Memory B cell (primary cell): ENCODE measurements around the gene SHD.

Source experiments
- ATAC-seq: fragments of 150-1000 bp; cut with Tn5 transposase; 2 replicates; pipeline ENCODE4 v1.10.0; 2021; ENCODE audit warnings: low read depth, mild to moderate bottlenecking, moderate library complexity
- DNase-seq, 2 donors: peaks; one replicate each; pipeline ENCODE4 v3.0.0; 2022; ENCODE audit warnings: low spot score in 2 of 2
- H3K27ac Mint-ChIP-seq: one replicate; pipeline ENCODE4 v1.8.0; 2022; ENCODE audit warnings: mild to moderate bottlenecking, moderate library complexity, mixed read lengths
- H3K27me3 Mint-ChIP-seq: one replicate; pipeline ENCODE4 v1.8.0; 2022; ENCODE audit warnings: mixed read lengths
- H3K36me3 Mint-ChIP-seq: one replicate; pipeline ENCODE4 v1.8.0; 2022; ENCODE audit warnings: mild to moderate bottlenecking, mixed read lengths
- H3K4me1 Mint-ChIP-seq: one replicate; pipeline ENCODE4 v1.8.0; 2022; ENCODE audit warnings: mixed read lengths
- H3K4me3 Mint-ChIP-seq: one replicate; pipeline ENCODE4 v1.8.0; 2022; ENCODE audit warnings: mild to moderate bottlenecking, moderate library complexity, mixed read lengths
- H3K9me3 Mint-ChIP-seq: one replicate; pipeline ENCODE4 v1.8.0; 2022; ENCODE audit warnings: mixed read lengths

Gene SHD

GRCh38 chr19:4297901-4298809 is 19.1 kb downstream of the SHD start:
- H3K4me3 Mint-ChIP-seq: no peak overlapping the region
- ATAC-seq: no peak
- H3K36me3 Mint-ChIP-seq: peaks cover 4% of the 10 kb centered on the region
- H3K9me3 Mint-ChIP-seq: peaks cover 2% of the 10 kb centered on the region
- no peak for DNase-seq
- H3K4me1 Mint-ChIP-seq: no peaks in the 10 kb centered on the region
- H3K27ac Mint-ChIP-seq: no peak overlapping the region
- H3K27me3 Mint-ChIP-seq: peaks cover 12% of the 10 kb centered on the region

DNA sequence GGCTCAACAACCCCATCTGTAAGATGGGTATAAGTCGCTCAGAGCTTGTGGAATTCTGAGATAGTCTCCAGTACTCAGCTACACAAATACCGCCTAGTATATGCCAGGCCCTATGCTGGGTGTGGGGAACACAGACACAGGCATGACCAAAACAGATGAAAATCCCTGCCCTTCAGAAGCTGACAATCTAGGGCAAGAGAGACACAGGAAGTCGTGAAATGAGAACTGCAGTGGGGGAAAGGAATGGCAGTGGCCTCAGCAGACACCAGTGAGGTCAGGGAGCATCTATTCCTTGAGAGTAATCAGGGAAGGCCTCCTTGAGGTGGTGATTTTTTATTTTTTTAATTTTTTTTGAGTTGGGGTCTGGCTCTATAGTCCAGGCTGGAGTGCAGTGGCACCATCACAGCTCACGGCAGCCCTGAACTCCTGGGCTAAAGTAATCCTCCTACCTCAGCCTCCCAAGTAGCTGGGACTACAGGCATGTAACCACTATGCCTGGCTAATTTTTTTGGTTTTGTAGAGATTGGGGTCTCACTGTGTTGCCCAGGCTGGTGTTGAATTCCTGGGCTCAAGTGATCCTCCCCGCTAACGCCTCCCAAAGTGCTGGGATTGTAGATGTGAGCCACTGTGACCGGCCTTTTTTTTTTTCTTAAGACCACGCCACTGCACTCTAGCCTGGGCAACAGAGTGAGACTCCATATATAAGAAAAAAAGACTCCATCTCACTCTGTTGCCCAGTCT is 19.9 kb downstream of the SHD start:
- ATAC-seq (no peak), DNase-seq (no peak)
- no peaks in the 10 kb centered on the region for H3K4me1 Mint-ChIP-seq
- H3K4me3 Mint-ChIP-seq: no peak overlapping the region
- peaks cover 4% of the 10 kb centered on the region for H3K36me3 Mint-ChIP-seq
- no peak overlapping the region for H3K27ac Mint-ChIP-seq
- peaks cover 12% of the 10 kb centered on the region for H3K27me3 Mint-ChIP-seq
- H3K9me3 Mint-ChIP-seq: peaks cover 2% of the 10 kb centered on the region

DNA sequence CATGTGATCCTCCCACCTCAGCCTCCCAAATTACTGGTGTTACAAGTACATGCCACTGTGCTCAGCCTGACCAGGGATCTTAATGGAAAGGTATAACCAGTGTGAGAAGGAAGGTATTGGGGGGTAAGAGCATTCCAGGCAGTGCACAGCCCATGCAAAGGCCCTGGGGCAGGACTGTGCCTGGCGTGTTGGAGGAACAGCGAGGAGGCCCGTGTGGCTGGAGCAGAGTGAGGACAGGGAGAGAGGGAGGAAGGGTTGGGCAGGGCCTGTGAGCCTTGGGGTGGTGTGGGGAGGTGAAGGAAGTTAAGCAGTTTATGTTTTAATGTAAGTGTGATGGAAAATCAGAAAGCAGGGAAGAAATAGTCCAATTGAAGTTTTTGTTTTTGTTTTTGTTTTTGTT is 21.5 kb downstream of the SHD start:
- Mint-ChIP-seq H3K4me3 (no peak overlapping the region), H3K4me1 (peaks cover 2% of the 10 kb centered on the region), H3K36me3 (peaks cover 4% of the 10 kb centered on the region), H3K27ac (no peak overlapping the region), H3K9me3 (peaks cover 2% of the 10 kb centered on the region), H3K27me3 (peaks cover 14% of the 10 kb centered on the region)
- DNase-seq (no peak), ATAC-seq (no peak)

DNA sequence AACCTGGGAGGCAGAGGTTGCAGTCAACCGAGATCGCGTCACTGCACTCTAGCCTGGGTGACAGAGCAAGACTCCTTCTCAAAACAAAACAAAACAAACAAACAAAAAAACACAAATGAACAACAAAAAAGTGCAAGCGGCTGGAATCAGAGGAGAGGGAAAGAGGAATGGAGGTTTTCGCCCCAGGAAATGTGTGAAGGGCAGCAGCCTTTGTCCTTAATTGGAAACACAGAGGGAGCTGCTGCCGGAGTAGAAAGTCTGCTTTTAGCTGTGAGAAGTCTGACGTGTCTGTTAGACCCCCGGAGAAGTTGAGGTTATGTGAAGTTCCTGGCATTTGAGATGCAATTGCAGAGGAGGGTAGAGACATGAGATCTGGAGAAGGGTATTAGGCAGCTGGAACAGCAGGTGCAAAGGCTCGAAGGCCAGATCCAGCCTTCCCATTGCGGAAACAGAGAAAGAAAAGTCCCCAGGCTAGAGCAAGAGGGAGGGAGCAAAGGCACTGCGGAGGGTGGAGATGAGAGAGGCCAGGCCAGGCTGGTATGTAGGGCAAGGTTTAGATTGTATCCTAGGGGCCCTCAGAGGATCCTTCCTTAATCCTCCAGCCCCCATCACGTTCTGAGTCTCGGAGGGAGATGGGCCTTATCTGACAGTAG is 22.6 kb downstream of the SHD start:
- DNase-seq (no peak), ATAC-seq (no peak)
- peaks cover 2% of the 10 kb centered on the region for H3K9me3 Mint-ChIP-seq
- peaks cover 4% of the 10 kb centered on the region for H3K36me3 Mint-ChIP-seq
- peaks cover 2% of the 10 kb centered on the region for H3K4me1 Mint-ChIP-seq
- no peak overlapping the region for H3K4me3 Mint-ChIP-seq
- no peak overlapping the region for H3K27ac Mint-ChIP-seq
- peaks cover 15% of the 10 kb centered on the region for H3K27me3 Mint-ChIP-seq

DNA sequence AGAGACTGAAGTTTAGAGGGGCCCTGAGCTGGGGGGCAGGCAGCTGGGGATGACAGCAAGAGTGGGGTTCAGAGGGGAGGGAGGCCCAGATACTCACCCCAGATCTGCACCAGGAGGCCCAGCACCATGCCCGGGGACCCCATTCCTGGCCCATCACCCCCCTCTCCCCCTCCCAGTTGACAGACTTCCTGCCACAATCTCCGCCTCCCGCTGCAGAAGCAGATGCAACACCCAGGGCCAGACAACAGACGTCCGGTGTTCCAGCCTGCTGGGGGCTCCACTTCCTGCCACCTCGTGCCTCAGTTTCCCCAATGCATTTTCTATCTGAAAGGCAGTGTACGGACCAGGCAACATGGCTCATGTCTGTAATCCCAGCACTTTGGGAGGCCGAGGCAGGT is 23.2 kb downstream of the SHD start, which contains the start of gene TMIGD2:
TSS of gene TMIGD2 (minus strand) at position 147 of the 398 bp plus-strand sequence. CDS start at position 143, 4 bp downstream.
- DNase-seq (no peak), ATAC-seq (no peak)
- Mint-ChIP-seq H3K4me3 (no peak within 1 kb of the TSS), H3K4me1 (peaks cover 2% of the 10 kb centered on the region), H3K27me3 (peaks cover 16% of the 10 kb centered on the region), H3K9me3 (peaks cover 2% of the 10 kb centered on the region), H3K27ac (no peak within 1 kb of the TSS), H3K36me3 (peaks cover 4% of the 10 kb centered on the region)

DNA sequence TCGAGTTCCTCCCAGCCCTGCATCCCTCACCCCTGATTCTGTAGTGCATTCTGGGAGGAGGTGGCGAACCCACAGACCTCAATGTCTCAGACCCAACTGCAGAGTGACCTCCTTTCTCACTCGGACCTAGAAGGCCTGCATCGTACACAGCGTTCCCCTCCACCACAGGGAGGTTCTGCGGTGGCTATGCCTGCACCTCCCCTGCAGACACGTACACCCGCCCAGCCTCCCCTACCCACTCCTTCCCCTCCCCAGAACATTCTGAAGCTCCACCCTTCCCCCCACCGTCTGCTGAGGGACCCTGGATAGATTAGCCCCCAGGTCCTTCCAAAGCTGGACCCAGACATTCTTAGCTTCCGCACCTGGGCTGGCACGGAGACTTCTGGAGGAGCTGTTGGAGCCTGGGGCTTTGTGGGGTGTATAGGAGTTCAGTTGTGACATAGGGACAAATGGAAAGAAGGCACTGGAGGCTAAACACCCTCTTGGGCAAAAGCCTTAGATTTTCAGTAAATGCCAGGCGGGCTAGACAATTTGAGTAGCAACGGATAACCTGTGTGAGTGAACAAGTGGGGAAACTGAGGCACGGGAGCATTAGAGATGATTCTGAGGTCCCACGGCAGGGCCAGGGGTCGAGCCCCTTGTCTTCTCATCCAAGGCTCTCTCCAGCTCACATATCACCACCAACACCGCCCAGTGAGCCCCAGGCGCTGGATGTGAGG is 24.9 kb downstream of the SHD start:
- peaks cover 2% of the 10 kb centered on the region for H3K4me1 Mint-ChIP-seq
- DNase-seq (no peak), ATAC-seq (no peak)
- H3K36me3 Mint-ChIP-seq: peaks cover 2% of the 10 kb centered on the region
- peaks cover 2% of the 10 kb centered on the region for H3K9me3 Mint-ChIP-seq
- H3K27me3 Mint-ChIP-seq: peaks cover 14% of the 10 kb centered on the region
- no peak overlapping the region for H3K27ac Mint-ChIP-seq
- H3K4me3 Mint-ChIP-seq: peak overlapping the region; percentile 29

DNA sequence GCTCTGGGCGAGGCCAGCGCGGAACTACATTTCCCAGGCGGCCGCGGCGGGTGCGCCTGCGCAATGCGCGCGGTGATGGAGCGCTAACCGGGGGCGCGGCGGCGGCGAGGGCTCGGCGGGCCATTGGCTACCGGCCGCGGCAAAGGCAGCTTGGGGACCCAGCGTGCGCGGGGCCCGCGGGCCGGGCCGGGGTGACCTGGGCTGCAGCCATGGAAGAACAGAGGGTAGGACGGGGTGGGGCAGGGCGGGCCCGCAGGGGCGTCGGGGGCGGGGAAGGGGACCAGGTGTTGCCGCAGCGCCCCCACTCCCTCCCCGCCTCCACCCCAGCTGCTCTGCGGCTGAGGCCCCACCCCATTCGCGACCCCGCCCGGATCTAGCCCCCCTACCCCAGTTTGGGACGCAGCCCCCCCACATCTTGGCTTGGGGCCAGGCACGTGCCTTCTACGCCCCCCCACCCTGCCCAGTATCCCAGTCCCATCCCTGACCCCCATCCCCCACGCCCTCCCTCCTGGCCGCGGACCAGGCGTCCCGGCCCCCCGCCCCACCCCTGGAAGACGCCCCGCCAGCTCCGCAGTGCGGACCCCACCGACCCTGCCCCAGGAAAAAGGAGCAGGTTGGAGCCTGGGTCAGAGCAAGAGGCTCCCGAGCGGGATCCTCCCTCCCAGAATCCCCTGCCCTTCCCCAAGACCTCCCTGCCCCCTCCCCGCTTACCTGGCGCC is 25.6 kb downstream of the SHD start, which contains the start of gene FSD1:
TSS of gene FSD1 (plus strand) at position 61 of the 719 bp plus-strand sequence. CDS start at position 210, 149 bp downstream.
- Mint-ChIP-seq H3K36me3 (peaks cover 2% of the 10 kb centered on the region), H3K27ac (no peak within 1 kb of the TSS), H3K4me1 (peaks cover 2% of the 10 kb centered on the region), H3K9me3 (peaks cover 2% of the 10 kb centered on the region), H3K4me3 (peak within 1 kb of the TSS; percentile 77), H3K27me3 (peaks cover 14% of the 10 kb centered on the region)
- DNase-seq: peak; percentile 33 to 56
- peak; percentile 87 for ATAC-seq

DNA sequence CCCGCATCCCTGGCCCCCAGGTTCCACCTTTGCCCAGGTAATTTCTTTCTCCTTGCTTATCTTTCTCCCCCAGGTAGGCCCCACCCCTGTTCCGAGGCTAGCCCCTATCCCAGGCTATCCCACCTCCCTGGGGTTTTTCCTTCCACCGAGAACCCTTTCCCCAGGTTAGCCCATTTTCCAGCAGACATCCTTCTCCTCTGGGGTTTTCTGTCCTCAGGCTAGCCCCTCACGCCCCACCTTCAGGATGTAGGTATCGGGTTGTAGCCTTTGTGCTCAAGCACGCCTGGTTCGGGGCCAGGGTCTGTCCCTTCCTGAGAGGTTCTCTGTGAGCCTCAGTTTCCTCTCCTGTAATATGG is 26.2 kb downstream of the SHD start:
- ATAC-seq (no peak), DNase-seq (no peak)
- Mint-ChIP-seq H3K27ac (no peak overlapping the region), H3K4me3 (peak overlapping the region; percentile 77), H3K27me3 (peaks cover 14% of the 10 kb centered on the region), H3K4me1 (peaks cover 2% of the 10 kb centered on the region), H3K36me3 (peaks cover 2% of the 10 kb centered on the region), H3K9me3 (peaks cover 2% of the 10 kb centered on the region)

GRCh38 chr19:4305659-4306058 is 26.6 kb downstream of the SHD start:
- H3K4me1 Mint-ChIP-seq: peaks cover 2% of the 10 kb centered on the region
- H3K36me3 Mint-ChIP-seq: no peaks in the 10 kb centered on the region
- no peak for ATAC-seq
- H3K9me3 Mint-ChIP-seq: no peaks in the 10 kb centered on the region
- H3K4me3 Mint-ChIP-seq: peak overlapping the region; percentile 77
- peaks cover 10% of the 10 kb centered on the region for H3K27me3 Mint-ChIP-seq
- no peak overlapping the region for H3K27ac Mint-ChIP-seq
- no peak for DNase-seq

DNA sequence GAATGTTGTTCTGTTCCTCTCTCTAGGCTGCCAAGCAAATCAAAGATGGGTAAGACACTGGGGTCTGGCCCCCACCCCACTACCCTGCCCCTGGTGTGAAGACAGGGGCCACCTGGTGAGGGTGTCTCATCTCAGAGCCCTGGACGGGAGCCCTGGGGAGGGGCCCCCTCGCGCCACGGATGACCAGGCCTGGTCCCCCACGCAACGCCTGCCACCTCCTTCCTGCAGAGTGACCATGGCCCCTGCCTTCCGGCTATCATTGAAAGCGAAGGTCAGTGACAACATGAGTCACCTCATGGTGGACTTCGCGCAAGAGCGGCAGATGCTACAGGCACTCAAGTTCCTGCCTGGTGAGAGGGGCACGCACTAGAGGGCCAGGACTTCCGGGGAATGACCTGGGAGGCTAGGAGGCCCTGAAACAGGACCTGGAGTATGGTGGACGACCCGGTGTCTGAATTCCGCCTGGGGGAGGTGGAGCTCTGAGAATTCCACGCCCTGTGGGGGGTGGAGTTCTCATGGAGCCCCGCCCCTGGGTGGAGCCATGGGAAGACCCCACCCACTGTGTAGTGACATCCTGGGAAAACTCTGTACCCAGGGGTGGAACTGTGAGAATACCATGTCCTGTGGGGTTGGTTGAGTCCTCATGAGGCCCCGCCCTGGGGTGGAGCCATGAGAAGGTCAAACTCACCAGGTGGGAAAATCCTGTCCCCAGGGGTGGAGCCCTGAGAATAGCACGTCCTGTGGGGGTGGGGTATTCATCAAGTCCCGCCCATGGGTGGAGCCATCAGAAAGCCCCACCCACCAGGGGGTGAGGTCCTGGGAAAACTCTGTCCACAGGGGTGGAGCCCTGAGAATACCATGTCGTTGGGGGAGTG is 31.4 kb downstream of the SHD start:
- no peak overlapping the region for H3K27ac Mint-ChIP-seq
- peaks cover 4% of the 10 kb centered on the region for H3K27me3 Mint-ChIP-seq
- ATAC-seq: no peak
- H3K4me1 Mint-ChIP-seq: no peaks in the 10 kb centered on the region
- H3K36me3 Mint-ChIP-seq: no peaks in the 10 kb centered on the region
- DNase-seq: no peak
- H3K4me3 Mint-ChIP-seq: no peak overlapping the region
- H3K9me3 Mint-ChIP-seq: no peaks in the 10 kb centered on the region

GRCh38 chr19:4313847-4314490 is 34.9 kb downstream of the SHD start:
- H3K36me3 Mint-ChIP-seq: no peaks in the 10 kb centered on the region
- DNase-seq: no peak
- H3K4me3 Mint-ChIP-seq: no peak overlapping the region
- ATAC-seq: peak; percentile 26
- H3K4me1 Mint-ChIP-seq: peaks cover 3% of the 10 kb centered on the region
- peaks cover 2% of the 10 kb centered on the region for H3K27me3 Mint-ChIP-seq
- H3K9me3 Mint-ChIP-seq: no peaks in the 10 kb centered on the region
- no peak overlapping the region for H3K27ac Mint-ChIP-seq

DNA sequence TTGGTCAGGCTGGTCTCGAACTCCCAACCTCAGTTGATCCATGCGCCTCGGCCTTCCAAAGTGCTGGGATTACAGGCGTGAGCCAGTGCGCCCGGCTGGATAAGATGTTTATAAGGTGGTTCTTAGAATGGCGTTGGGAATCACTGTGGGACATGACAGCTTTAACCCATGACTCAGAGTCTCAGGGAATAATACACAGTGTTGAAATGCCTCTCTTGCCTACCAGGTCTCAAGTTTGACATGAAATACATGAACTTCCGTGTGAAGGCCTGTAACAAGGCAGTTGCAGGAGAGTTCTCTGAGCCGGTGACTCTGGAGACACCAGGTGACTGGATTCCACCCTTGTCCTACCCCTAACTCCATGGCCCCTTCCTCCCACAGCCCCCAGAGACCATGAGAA is 37.9 kb downstream of the SHD start:
- H3K27ac Mint-ChIP-seq: no peak overlapping the region
- peaks cover 2% of the 10 kb centered on the region for H3K27me3 Mint-ChIP-seq
- ATAC-seq (no peak), DNase-seq (no peak)
- no peak overlapping the region for H3K4me3 Mint-ChIP-seq
- peaks cover 4% of the 10 kb centered on the region for H3K36me3 Mint-ChIP-seq
- peaks cover 3% of the 10 kb centered on the region for H3K4me1 Mint-ChIP-seq
- peaks cover 9% of the 10 kb centered on the region for H3K9me3 Mint-ChIP-seq
